ENCODE measurements around the gene ATG2A. TPM values are rescaled to one million over a fixed set of nuclear protein-coding genes. Genes with fewer than 3 reads are reported as not detected.

The ATG2A gene
- total RNA-seq, 1 donor from 2014 or later: 4.4 TPM

- TF ChIP-seq EZH2 (IDR thresholded peaks at IDR 0.05) (no peak), EZH2phosphoT487 (IDR thresholded peaks at IDR 0.05) (no peak), CTCF (IDR thresholded peaks at IDR 0.05) (no peak)
- H3F3A ChIP-seq (ENCODE audit: low read depth): no peaks in the 10 kb centered on the region
- H3K9me3 ChIP-seq (ENCODE audit: low read depth): no peaks in the 10 kb centered on the region
- no peak overlapping the region for H3K27ac Mint-ChIP-seq
- DNase-seq (ENCODE audit: low spot score): no peak
- H3K4me1 ChIP-seq: peaks cover 1% of the 10 kb centered on the region
- no peak overlapping the region for H3K9ac ChIP-seq
- H3K4me1 Mint-ChIP-seq: peaks cover 2% of the 10 kb centered on the region
- peaks cover 4% of the 10 kb centered on the region for H3K36me3 Mint-ChIP-seq
- H3K79me2 ChIP-seq (ENCODE audit: low read depth): no peaks in the 10 kb centered on the region
- peaks cover 4% of the 10 kb centered on the region for H3K27me3 Mint-ChIP-seq (ENCODE audit: insufficient read depth, low read depth)
- no peaks in the 10 kb centered on the region for H3K27me3 ChIP-seq
- no peak overlapping the region for H3K4me3 Mint-ChIP-seq
- H4K20me1 ChIP-seq (ENCODE audit: low read depth): no peaks in the 10 kb centered on the region
- H3K9me3 Mint-ChIP-seq: no peaks in the 10 kb centered on the region
- no peak overlapping the region for H3K4me3 ChIP-seq
- no peak overlapping the region for H3K4me2 ChIP-seq
- no peak overlapping the region for H2AFZ ChIP-seq (replicated peaks)
- no peak overlapping the region for H3K27ac ChIP-seq
- H3K36me3 ChIP-seq: no peaks in the 10 kb centered on the region
Measured at GRCh38 chr11:64910451-64911093, 6.4 kb downstream of the ATG2A start.

GRCh38 chr11:64909653-64910343, 7.2 kb downstream of the ATG2A start:
- Mint-ChIP-seq H3K27ac (no peak overlapping the region), H3K4me3 (no peak overlapping the region), H3K27me3 (ENCODE audit: insufficient read depth, low read depth) (peaks cover 4% of the 10 kb centered on the region), H3K4me1 (no peaks in the 10 kb centered on the region), H3K9me3 (no peaks in the 10 kb centered on the region), H3K36me3 (peaks cover 8% of the 10 kb centered on the region)
- Histone ChIP-seq H3K4me2 (no peak overlapping the region), H3K9me3 (ENCODE audit: low read depth) (no peaks in the 10 kb centered on the region), H3K79me2 (ENCODE audit: low read depth) (no peaks in the 10 kb centered on the region), H3K9ac (no peak overlapping the region), H3K27ac (no peak overlapping the region), H4K20me1 (ENCODE audit: low read depth) (no peaks in the 10 kb centered on the region), H3K4me1 (no peaks in the 10 kb centered on the region), H3K36me3 (no peaks in the 10 kb centered on the region), H3F3A (ENCODE audit: low read depth) (no peaks in the 10 kb centered on the region), H3K4me3 (no peak overlapping the region), H2AFZ (replicated peaks) (no peak overlapping the region), H3K27me3 (no peaks in the 10 kb centered on the region)
- DNase-seq (ENCODE audit: low spot score): no peak
- TF ChIP-seq EZH2phosphoT487 (IDR thresholded peaks at IDR 0.05) (no peak), CTCF (IDR thresholded peaks at IDR 0.05) (no peak), EZH2 (IDR thresholded peaks at IDR 0.05) (no peak)

- Mint-ChIP-seq H3K27me3 (ENCODE audit: insufficient read depth, low read depth) (peaks cover 4% of the 10 kb centered on the region), H3K36me3 (peaks cover 8% of the 10 kb centered on the region), H3K9me3 (no peaks in the 10 kb centered on the region), H3K4me1 (no peaks in the 10 kb centered on the region), H3K27ac (no peak overlapping the region), H3K4me3 (peak overlapping the region; percentile 13)
- H3K4me3 ChIP-seq: no peak overlapping the region
- TF ChIP-seq CTCF (IDR thresholded peaks at IDR 0.05): no peak
- TF ChIP-seq EZH2phosphoT487 (IDR thresholded peaks at IDR 0.05): no peak
- TF ChIP-seq EZH2 (IDR thresholded peaks at IDR 0.05): no peak
- no peaks in the 10 kb centered on the region for H3K4me1 ChIP-seq
- H2AFZ ChIP-seq (replicated peaks): no peak overlapping the region
- no peak overlapping the region for H3K27ac ChIP-seq
- H3K27me3 ChIP-seq: no peaks in the 10 kb centered on the region
- no peaks in the 10 kb centered on the region for H4K20me1 ChIP-seq (ENCODE audit: low read depth)
- no peaks in the 10 kb centered on the region for H3K36me3 ChIP-seq
- H3K79me2 ChIP-seq (ENCODE audit: low read depth): no peaks in the 10 kb centered on the region
- no peaks in the 10 kb centered on the region for H3K9me3 ChIP-seq (ENCODE audit: low read depth)
- no peaks in the 10 kb centered on the region for H3F3A ChIP-seq (ENCODE audit: low read depth)
- H3K4me2 ChIP-seq: no peak overlapping the region
- H3K9ac ChIP-seq: no peak overlapping the region
- DNase-seq (ENCODE audit: low spot score): no peak
Measured at GRCh38 chr11:64908766-64909165, 8.2 kb downstream of the ATG2A start.
